Vagina (tissue), 2 donors: Measurements from ENCODE around the gene MRC2.

Source experiments
- CTCF ChIP-seq, 3 experiments: fragments of 450-650 bp in 2 of 3; fragments of 200-600 bp in 1 of 3; sonication (generic) in 1 of 3; IDR thresholded peaks; one replicate each; pipeline ENCODE4 v1.5.1; 2017 to 2019; ENCODE audit warnings: antibody characterized with exemption in 3 of 3, mild to moderate bottlenecking in 2 of 3, moderate library complexity in 2 of 3
- POLR2A ChIP-seq, 2 donors: fragments of 450-650 bp; IDR thresholded peaks; one replicate each; pipeline ENCODE4 v1.6.1; 2017; ENCODE audit warnings: antibody characterized with exemption in 2 of 2, mild to moderate bottlenecking in 2 of 2, moderate library complexity in 2 of 2
- POLR2AphosphoS5 ChIP-seq, 2 donors: sonication (generic); formaldehyde crosslinking; IDR thresholded peaks; one replicate each; pipeline ENCODE4 v1.9.0; 2017; ENCODE audit warnings: antibody characterized with exemption in 2 of 2, mild to moderate bottlenecking in 2 of 2, low read depth in 1 of 2; ENCODE audit not compliant: insufficient read depth in 1 of 2

- TF ChIP-seq CTCF (IDR thresholded peaks at IDR 0.05) (no peak), POLR2A (IDR thresholded peaks at IDR 0.05) (no peak), POLR2AphosphoS5 (IDR thresholded peaks at IDR 0.05; ENCODE audit: insufficient read depth in 1 of 2, low read depth in 1 of 2) (no peak)
These were observed 48.9 kb downstream of the MRC2 start for GRCh38 chr17:62676231-62676943.
